ENCODE measurements around the gene ASPSCR1. TPM values are rescaled to one million over a fixed set of nuclear protein-coding genes. Genes with fewer than 3 reads are reported as not detected.

The ASPSCR1 gene
- total and polyA plus RNA-seq, 2 of the 13 experiments (the other 11 are each of a cell fraction or from before 2014, with no cell fraction given) = 274 to 314 TPM

- TF ChIP-seq MTERF4 (CRISPR knock-in tag; IDR thresholded peaks at IDR 0.05) (no peak), NR2C2 (CRISPR knock-in tag; IDR thresholded peaks at IDR 0.05; ENCODE audit: borderline replicate concordance) (0 out of 2 replicates have a peak, but pooled peaks have one; percentile 34), ZBTB42 (CRISPR knock-in tag; IDR thresholded peaks at IDR 0.05) (no peak), ISX (CRISPR knock-in tag; conservative IDR thresholded peaks at IDR 0.05) (no peak), NFYC (CRISPR knock-in tag; IDR thresholded peaks at IDR 0.05) (no peak), NCOA5 (CRISPR knock-in tag; IDR thresholded peaks at IDR 0.05) (no peak), ATF1 (CRISPR knock-in tag; IDR thresholded peaks at IDR 0.05) (no peak), RAD51 (IDR thresholded peaks at IDR 0.05; ENCODE audit: borderline replicate concordance) (no peak), GABPA (IDR thresholded peaks at IDR 0.05; ENCODE audit: low read depth, low read length) (no peak), GABPA (CRISPR knock-in tag; IDR thresholded peaks at IDR 0.05; ENCODE audit: low read depth) (no peak), MED1 (CRISPR knock-in tag; IDR thresholded peaks at IDR 0.05) (no peak), TRIM22 (IDR thresholded peaks at IDR 0.05) (no peak), CTCF (CRISPR knock-in tag; IDR thresholded peaks at IDR 0.05) (peak; percentile 15; the same call in 1 of the 2 replicates), ZBTB34 (CRISPR knock-in tag; IDR thresholded peaks at IDR 0.05) (peak; percentile 81), MEF2D (CRISPR knock-in tag; IDR thresholded peaks at IDR 0.05) (no peak), ZNF142 (CRISPR knock-in tag; IDR thresholded peaks at IDR 0.05) (no peak), TCF7 (IDR thresholded peaks at IDR 0.05; ENCODE audit: low read depth) (no peak), CBX1 (IDR thresholded peaks at IDR 0.05; ENCODE audit: low read depth) (no peak), PITX1 (CRISPR knock-in tag; IDR thresholded peaks at IDR 0.05) (no peak), MLLT10 (CRISPR knock-in tag; IDR thresholded peaks at IDR 0.05) (no peak)
Observed at GRCh38 chr17:82039695-82040299, 62.4 kb downstream of the ASPSCR1 start (continued).
